Spleen (tissue), 11 donors: Measurements from ENCODE around the gene MGMT. TPM values are rescaled to one million over a fixed set of nuclear protein-coding genes. Genes with fewer than 3 reads are reported as not detected.

Source experiments
- DNase-seq: peaks from one replicate; pipeline ENCODE4 v3.0.0-alpha.2; 2020
- H3K27ac ChIP-seq, 8 donors: fragments of 200-600 bp; sonication (generic) in 7 of 8; 1 replicate in 4 of 8; 2 replicates in 4 of 8; pipeline versions ENCODE4 v1.5.0 to v1.8.0; 2016 to 2021; ENCODE audit warnings: inconsistent platforms in 4 of 8, mild to moderate bottlenecking in 4 of 8, moderate library complexity in 1 of 8
- H3K27me3 ChIP-seq, 7 donors: fragments of 200-600 bp; sonication (generic) in 6 of 7; replicated peaks in 1 of 7; 1 replicate in 4 of 7; 2 replicates in 3 of 7; pipeline versions ENCODE4 v1.5.0 to v1.8.0; 2016 to 2021; ENCODE audit warnings: inconsistent platforms in 3 of 7, mild to moderate bottlenecking in 1 of 7
- H3K36me3 ChIP-seq, 6 donors: fragments of 200-600 bp; sonication (generic) in 5 of 6; 1 replicate in 4 of 6; 2 replicates in 2 of 6; pipeline versions ENCODE4 v1.5.0 to v1.8.0; 2016 to 2021; ENCODE audit warnings: inconsistent platforms in 2 of 6
- H3K4me1 ChIP-seq, 6 donors: fragments of 200-600 bp; sonication (generic) in 5 of 6; 1 replicate in 3 of 6; 2 replicates in 3 of 6; pipeline versions ENCODE4 v1.5.0 to v1.8.0; 2016 to 2021; ENCODE audit warnings: inconsistent platforms in 3 of 6
- H3K4me3 ChIP-seq, 8 donors: fragments of 200-600 bp; sonication (generic) in 7 of 8; 1 replicate in 4 of 8; 2 replicates in 4 of 8; pipeline versions ENCODE4 v1.5.0 to v1.8.0; 2016 to 2021; ENCODE audit warnings: inconsistent platforms in 4 of 8, mild to moderate bottlenecking in 4 of 8, moderate library complexity in 2 of 8
- H3K9me3 ChIP-seq, 8 donors: fragments of 200-600 bp; sonication (generic) in 7 of 8; 1 replicate in 4 of 8; 2 replicates in 4 of 8; pipeline versions ENCODE4 v1.5.0 to v1.8.0; 2016 to 2021; ENCODE audit warnings: inconsistent platforms in 4 of 8
- POLR2A ChIP-seq, 3 donors: fragments of 450-650 bp; IDR thresholded peaks; one replicate each; pipeline ENCODE4 v1.5.1; 2017; ENCODE audit warnings: antibody characterized with exemption in 3 of 3, mild to moderate bottlenecking in 1 of 3
- POLR2AphosphoS5 ChIP-seq, 3 donors: sonication (generic); formaldehyde crosslinking; IDR thresholded peaks; one replicate each; pipeline ENCODE4 v1.5.1; 2017; ENCODE audit warnings: antibody characterized with exemption in 3 of 3
- WGBS, 5 donors: extraction: QIAGEN DNeasy Blood & Tissue Kit in 3 of 5; methylation state at CpG; one replicate each; pipeline versions ENCODE4 v1.1.5 to v1.1.7; 2013 to 2018; 5-methylcytosine and 5-hydroxymethylcytosine counted together
- intact Hi-C: fragments of 100-400 bp; cut with DNase I; formaldehyde crosslinking; loops from one replicate; pipeline ENCODE4 v1.15.0; 2023; ENCODE audit warnings: low total_unique reads
- polyA plus RNA-seq, 3 donors: library from polyadenylated mRNA; stranded (reverse); fragments of 200-250 nt; gene quantifications; one replicate each; pipeline ENCODE4 v1.2.1, GENCODE V29; 2013
- total RNA-seq, 7 donors: library from RNA; depleted of rRNA in 3 of 7; stranded (reverse); fragments of >200 nt in 3 of 7; fragmentation: NEBNext Ultra II Directional in 4 of 7; extraction: Animal tissue kit (Norgen Biotek cat#: 25700) in 4 of 7; gene quantifications; one replicate each; pipeline versions ENCODE4 v1.1.0 to v1.2.1, GENCODE V29; 2016 to 2021
- TF ChIP-seq, protein P1 (sequence below), 11 experiments: fragments of 200-600 bp in 7 of 11; fragments of 450-650 bp in 4 of 11; sonication (generic) in 4 of 11; IDR thresholded peaks in 8 of 11; conservative IDR thresholded peaks in 3 of 11; 1 replicate in 7 of 11; 2 replicates in 4 of 11; pipeline versions ENCODE4 v1.4.0 to v1.8.0; 2016 to 2021; ENCODE audit warnings: antibody characterized with exemption in 11 of 11, inconsistent platforms in 4 of 11, mild to moderate bottlenecking in 1 of 11
- donor health status: healthy with polysubstance abuse.
- donor health status: DM: no; HTN: no; CAD: no; lungs with moderate emphysema.
- donor health status: DM: no; HTN: no; CAD: no.
- donor health status: Bipolar disorder and iron deficiency.
- donor health status: healthy.
- donor health status: DM: no; HTN: no; CAD: no.
- donor health status: DM: yes; HTN: yes; CAD: no.

The MGMT gene
- total and polyA plus RNA-seq, 10 donors: 14.3 to 33.4 (median 21.7) TPM

DNA sequence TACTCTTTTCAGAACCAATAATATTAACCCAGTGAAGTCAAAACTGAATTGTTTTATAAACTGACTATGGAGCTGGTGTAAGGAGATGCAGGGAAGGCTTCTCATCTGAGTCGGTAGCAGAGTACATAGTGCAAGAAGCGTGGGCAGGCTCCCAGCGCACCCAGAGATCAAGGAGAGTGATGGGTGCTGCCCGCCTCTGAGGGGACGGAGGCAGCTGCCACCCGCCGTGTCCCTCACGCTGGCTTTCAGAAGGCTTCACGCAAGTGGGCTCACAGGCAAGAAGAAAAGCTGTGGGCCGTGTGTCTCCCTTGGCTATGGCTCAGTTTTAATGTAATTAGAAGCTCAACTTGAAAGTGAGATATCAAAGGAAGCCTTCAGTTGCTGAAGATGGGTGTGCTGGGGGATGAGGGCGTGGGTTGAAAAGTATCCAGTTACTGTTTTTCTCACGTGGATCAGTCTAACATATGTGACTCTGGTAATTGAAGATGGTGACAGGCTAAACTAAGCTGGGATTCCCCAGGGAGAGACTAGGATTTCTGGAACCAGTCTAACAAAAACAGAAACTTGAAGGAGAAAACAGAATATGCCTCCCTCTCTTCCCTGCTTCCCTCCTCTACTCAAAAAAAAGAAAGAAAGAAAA is 159.9 kb downstream of the MGMT start:
- TF ChIP-seq POLR2A (IDR thresholded peaks at IDR 0.05) (no peak), POLR2AphosphoS5 (IDR thresholded peaks at IDR 0.05) (no peak)
- TF ChIP-seq, protein P1, sequence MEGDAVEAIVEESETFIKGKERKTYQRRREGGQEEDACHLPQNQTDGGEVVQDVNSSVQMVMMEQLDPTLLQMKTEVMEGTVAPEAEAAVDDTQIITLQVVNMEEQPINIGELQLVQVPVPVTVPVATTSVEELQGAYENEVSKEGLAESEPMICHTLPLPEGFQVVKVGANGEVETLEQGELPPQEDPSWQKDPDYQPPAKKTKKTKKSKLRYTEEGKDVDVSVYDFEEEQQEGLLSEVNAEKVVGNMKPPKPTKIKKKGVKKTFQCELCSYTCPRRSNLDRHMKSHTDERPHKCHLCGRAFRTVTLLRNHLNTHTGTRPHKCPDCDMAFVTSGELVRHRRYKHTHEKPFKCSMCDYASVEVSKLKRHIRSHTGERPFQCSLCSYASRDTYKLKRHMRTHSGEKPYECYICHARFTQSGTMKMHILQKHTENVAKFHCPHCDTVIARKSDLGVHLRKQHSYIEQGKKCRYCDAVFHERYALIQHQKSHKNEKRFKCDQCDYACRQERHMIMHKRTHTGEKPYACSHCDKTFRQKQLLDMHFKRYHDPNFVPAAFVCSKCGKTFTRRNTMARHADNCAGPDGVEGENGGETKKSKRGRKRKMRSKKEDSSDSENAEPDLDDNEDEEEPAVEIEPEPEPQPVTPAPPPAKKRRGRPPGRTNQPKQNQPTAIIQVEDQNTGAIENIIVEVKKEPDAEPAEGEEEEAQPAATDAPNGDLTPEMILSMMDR (IDR thresholded peaks at IDR 0.05 in 8 of 11, conservative IDR thresholded peaks at IDR 0.05 in 3 of 11): no peak
- 77 to 85% (median 84%) methylated on average over 12 of the region's 12 CpGs for WGBS, 5 donors
- H3K4me3 ChIP-seq: no peak overlapping the region
- H3K9me3 ChIP-seq: peaks cover 0 to 10% (median 0%) of the 10 kb centered on the region in 8 donors
- no peaks in the 10 kb centered on the region for H3K27me3 ChIP-seq
- no peaks in the 10 kb centered on the region for H3K36me3 ChIP-seq
- H3K4me1 ChIP-seq: peaks cover 0 to 13% (median 0%) of the 10 kb centered on the region in 6 donors
- H3K27ac ChIP-seq: no peak overlapping the region
- intact Hi-C loops: no loop called here
- DNase-seq: no peak

DNA sequence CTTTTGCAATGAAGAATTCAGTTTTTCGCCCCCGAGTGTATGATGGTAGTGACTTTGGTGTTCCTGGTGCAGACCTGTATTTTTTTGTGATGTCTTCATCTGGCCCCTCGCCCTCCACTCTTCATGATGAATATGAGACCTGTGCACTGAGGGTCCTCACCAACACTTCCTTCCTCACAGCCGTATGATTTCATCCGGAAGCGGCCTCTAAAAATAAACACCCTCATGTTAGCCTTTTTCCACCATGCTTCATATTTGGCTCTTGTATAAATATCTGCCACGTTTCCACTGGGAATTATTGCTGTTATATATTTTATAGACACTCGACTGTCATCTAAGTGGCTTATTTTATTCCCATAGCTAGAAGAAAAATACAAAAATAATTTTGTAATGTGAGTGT is 160.4 kb downstream of the MGMT start:
- Histone ChIP-seq H3K27me3 (no peaks in the 10 kb centered on the region), H3K4me3 (no peak overlapping the region), H3K9me3 (peaks cover 0 to 13% (median 0%) of the 10 kb centered on the region in 8 donors), H3K36me3 (no peaks in the 10 kb centered on the region), H3K4me1 (peaks cover 0 to 13% (median 0%) of the 10 kb centered on the region in 6 donors), H3K27ac (no peak overlapping the region)
- 19 to 44% (median 35%) methylated on average over 8 of the region's 8 CpGs for WGBS, 5 donors
- intact Hi-C loops: no loop called here
- TF ChIP-seq POLR2A (IDR thresholded peaks at IDR 0.05): no peak
- no peak for TF ChIP-seq POLR2AphosphoS5 (IDR thresholded peaks at IDR 0.05)
- TF ChIP-seq, protein P1 (IDR thresholded peaks at IDR 0.05 in 8 of 11, conservative IDR thresholded peaks at IDR 0.05 in 3 of 11): no peak
- no peak for DNase-seq

DNA sequence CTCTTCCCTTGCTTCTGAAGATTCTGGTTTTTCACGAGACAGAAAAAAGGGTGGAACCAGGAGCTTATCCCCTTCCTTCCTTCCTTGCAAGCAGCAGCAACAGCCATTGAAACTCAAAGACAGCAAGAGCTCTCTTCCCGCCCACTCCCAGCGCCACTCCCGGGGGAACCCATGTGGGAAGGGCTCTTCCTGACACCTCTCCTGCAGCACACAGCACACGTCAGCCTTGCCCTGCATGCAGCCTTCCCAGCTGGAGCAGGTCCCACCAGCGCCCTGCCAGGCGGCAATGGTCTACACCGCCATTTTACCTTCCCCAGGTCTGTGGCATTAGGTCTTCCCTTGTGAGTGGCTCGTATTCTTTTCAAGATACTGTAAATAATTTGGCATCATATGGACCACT is 161.8 kb downstream of the MGMT start:
- peaks cover 0 to 26% (median 6%) of the 10 kb centered on the region in 8 donors for H3K9me3 ChIP-seq
- intact Hi-C loops: no loop called here
- TF ChIP-seq POLR2A (IDR thresholded peaks at IDR 0.05): no peak
- TF ChIP-seq, protein P1 (IDR thresholded peaks at IDR 0.05 in 8 of 11, conservative IDR thresholded peaks at IDR 0.05 in 3 of 11): no peak
- no peak overlapping the region for H3K27ac ChIP-seq
- H3K4me3 ChIP-seq: no peak overlapping the region
- no peak for DNase-seq
- H3K4me1 ChIP-seq: peaks cover 0 to 13% (median 0%) of the 10 kb centered on the region in 6 donors
- H3K36me3 ChIP-seq: no peaks in the 10 kb centered on the region
- no peaks in the 10 kb centered on the region for H3K27me3 ChIP-seq
- WGBS, 5 donors: 83 to 93% (median 88%) methylated on average over 9 of the region's 9 CpGs

DNA sequence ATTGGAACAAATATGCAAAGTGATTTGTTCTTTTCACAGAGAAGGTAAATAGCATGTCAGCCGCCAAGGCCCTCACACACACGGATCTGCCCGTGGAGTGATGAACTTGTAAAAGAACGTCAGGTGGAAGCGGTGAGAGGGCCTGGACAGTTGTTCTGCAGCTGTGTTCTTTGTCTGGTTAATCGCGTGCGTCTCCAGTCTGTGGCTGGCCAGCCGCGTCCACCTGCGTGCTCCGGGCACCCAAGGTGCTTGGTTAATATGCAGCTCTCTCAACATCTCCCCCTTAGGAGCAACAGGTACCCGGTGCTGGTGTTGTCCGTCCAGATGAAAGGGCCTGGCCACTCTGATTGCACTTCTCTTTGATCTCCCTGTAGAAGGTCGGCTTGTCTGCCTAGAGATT is 162.9 kb downstream of the MGMT start:
- peaks cover 0 to 37% (median 16%) of the 10 kb centered on the region in 8 donors for H3K9me3 ChIP-seq
- peaks cover 0 to 13% (median 0%) of the 10 kb centered on the region in 6 donors for H3K4me1 ChIP-seq
- intact Hi-C loops: no loop called here
- no peak overlapping the region for H3K27ac ChIP-seq
- H3K36me3 ChIP-seq: no peaks in the 10 kb centered on the region
- TF ChIP-seq, protein P1 (IDR thresholded peaks at IDR 0.05 in 8 of 11, conservative IDR thresholded peaks at IDR 0.05 in 3 of 11): no peak
- TF ChIP-seq POLR2AphosphoS5 (IDR thresholded peaks at IDR 0.05) (no peak), POLR2A (IDR thresholded peaks at IDR 0.05) (no peak)
- 92 to 98% (median 97%) methylated on average over 14 to 15 of the region's 15 CpGs for WGBS, 5 donors
- H3K27me3 ChIP-seq: no peaks in the 10 kb centered on the region
- no peak for DNase-seq
- no peak overlapping the region for H3K4me3 ChIP-seq
